HG03571 (cell line): ENCODE data around the gene PAEP.

ENCODE experiments used
- ATAC-seq: cut with Tn5 transposase; IDR thresholded peaks from one replicate; pipeline ENCODE4 v1.9.1; 2021; ENCODE audit not compliant: unreplicated experiment

The PAEP gene

GRCh38 chr9:135574943-135575342 lies 13.4 kb downstream of the PAEP start:
- ATAC-seq: no peak

GRCh38 chr9:135575995-135576631 lies 14.6 kb downstream of the PAEP start:
- no peak for ATAC-seq

GRCh38 chr9:135577256-135577655 lies 15.7 kb downstream of the PAEP start:
- no peak for ATAC-seq

- ATAC-seq: no peak
Observed at GRCh38 chr9:135579356-135579755, 17.8 kb downstream of the PAEP start.

- no peak for ATAC-seq
Observed at GRCh38 chr9:135579889-135580660, 18.5 kb downstream of the PAEP start.

- no peak for ATAC-seq
Observed at GRCh38 chr9:135580664-135581380, 19.3 kb downstream of the PAEP start.

- no peak for ATAC-seq
Observed at GRCh38 chr9:135581636-135582426, 20.3 kb downstream of the PAEP start.

- no peak for ATAC-seq
Observed at GRCh38 chr9:135582541-135582940, 21.0 kb downstream of the PAEP start.

- ATAC-seq: no peak
Observed at GRCh38 chr9:135582966-135583687, 21.6 kb downstream of the PAEP start.

- no peak for ATAC-seq
Observed at GRCh38 chr9:135583688-135584011, 22.1 kb downstream of the PAEP start.

GRCh38 chr9:135584371-135584770 lies 22.8 kb downstream of the PAEP start:
- no peak for ATAC-seq

- no peak for ATAC-seq
Observed at GRCh38 chr9:135584934-135585333, 23.4 kb downstream of the PAEP start.

GRCh38 chr9:135586601-135587109 lies 25.1 kb downstream of the PAEP start:
- no peak for ATAC-seq

GRCh38 chr9:135587658-135588057 lies 26.1 kb downstream of the PAEP start:
- ATAC-seq: no peak

- no peak for ATAC-seq
Observed at GRCh38 chr9:135588371-135588770, 26.8 kb downstream of the PAEP start.

- no peak for ATAC-seq
Observed at GRCh38 chr9:135588886-135589595, 27.5 kb downstream of the PAEP start.

- no peak for ATAC-seq
Observed at GRCh38 chr9:135589596-135590485, 28.3 kb downstream of the PAEP start.

GRCh38 chr9:135590486-135591079 lies 29.0 kb downstream of the PAEP start:
- no peak for ATAC-seq
